HG02642 (cell line): Measurements from ENCODE around the gene TGM2.

ENCODE experiments used
- ATAC-seq: cut with Tn5 transposase; IDR thresholded peaks from one replicate; pipeline ENCODE4 v1.9.1; 2021; ENCODE audit warnings: mild to moderate bottlenecking; ENCODE audit not compliant: unreplicated experiment, poor library complexity

Gene TGM2

DNA sequence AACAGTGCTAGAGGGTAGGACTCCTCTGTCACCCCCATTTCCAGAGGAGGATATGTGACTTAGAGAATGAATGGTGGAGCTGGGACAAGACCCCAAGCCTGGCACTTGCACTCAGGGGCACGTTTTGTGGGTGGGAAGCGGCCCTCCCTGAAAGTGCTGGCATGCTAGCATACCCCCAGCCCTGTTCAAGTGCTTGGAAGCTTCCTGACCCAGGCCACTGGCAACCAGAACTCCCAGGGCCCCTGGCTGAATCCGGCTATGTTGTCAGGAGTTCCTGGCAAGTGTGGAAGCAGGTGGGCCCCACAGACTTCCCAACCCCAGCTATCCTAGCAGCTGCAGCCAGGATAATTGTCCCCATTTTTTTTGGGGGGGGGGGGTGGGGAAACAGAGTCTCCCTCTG is 35.6 kb upstream of the TGM2 start:
- no peak for ATAC-seq

DNA sequence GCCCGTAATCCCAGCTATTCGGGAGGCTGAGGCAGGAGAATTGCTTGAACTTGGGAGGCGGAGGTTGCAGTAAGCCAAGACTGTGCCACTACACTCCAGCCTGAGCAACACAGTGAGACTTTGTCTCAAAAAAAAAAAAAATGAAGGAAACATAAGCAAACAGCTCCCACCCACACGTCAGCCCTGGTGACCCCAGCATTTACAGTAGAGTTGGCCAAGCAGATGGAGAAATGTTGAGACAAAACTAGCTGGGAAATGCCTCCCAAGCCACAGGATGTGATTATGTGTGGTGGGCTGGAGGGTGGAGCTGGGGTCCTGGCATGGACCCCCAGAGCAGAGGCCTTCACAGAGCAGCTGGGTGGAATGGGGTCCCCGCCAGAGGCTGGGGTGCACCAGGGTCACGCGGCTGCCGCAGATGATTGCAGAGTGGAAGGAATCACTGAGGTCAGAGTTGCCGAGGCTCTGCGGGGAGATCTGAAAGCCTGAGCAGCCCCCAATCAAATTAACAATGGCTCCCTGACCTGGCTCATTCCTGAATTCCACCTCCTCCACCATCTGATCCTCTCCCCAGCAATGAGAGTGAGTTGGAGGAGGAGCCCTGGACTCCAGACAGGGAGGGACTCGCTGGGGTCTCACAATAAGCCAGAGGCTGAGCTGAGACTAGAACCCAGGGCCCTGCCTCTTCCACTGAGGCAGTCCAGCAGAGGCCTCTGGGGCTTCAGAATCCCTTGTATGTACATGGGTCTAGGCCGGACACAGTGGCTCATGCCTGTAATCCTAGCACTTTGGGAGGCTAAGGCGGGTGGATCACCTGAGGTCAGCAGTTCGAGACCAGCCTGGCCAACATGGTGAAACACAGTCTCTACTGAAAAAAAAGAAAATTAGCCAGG is 34.7 kb upstream of the TGM2 start:
- no peak for ATAC-seq

DNA sequence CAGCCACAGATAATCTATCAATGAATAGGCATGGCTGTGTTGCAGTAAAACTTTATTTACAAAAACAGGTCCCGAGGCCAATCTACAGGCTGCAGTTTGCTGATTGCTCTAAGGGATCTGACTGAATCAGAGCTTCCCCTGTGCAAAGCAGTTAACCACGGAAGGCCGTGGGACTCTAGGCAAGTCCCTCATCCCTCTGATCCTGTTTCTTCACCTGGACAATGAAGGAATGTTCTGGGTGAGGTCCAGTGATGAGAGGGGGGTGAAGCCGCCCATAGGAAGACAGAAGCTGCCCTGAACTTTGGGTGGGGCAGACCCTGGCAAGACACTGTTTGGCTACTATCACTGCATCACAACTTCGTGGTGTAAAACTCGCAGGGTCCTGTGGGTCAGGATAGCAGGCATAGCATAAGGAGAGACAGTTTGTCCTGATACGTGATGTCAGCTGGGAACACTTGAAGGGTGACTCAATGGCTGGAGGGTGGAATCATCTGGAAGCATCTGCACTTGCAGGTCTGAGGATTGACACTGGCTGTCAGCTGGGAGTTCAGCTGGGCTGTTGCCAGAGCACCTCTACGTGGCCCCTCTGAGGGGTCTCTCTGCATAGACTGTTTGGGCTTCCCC is 33.3 kb upstream of the TGM2 start:
- ATAC-seq: no peak

DNA sequence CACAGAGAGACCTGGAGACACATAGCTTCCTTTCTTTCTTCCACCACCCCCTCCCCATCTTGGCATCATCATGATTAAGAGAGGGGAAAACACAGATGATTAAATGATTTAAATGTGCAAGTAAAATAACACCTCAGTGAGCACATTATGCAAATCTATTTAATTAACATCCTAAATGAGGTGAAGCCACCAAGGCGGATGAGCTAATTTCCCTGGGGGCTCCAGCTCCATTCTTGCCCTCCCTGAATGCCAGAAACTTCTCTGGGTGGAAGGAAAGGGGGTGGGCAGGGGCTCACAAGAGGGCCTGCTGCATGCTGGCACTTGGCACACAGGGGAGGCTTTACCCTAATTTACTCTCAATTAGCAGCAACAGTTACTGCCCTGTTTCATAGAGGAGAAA is 32.5 kb upstream of the TGM2 start:
- ATAC-seq: no peak

DNA sequence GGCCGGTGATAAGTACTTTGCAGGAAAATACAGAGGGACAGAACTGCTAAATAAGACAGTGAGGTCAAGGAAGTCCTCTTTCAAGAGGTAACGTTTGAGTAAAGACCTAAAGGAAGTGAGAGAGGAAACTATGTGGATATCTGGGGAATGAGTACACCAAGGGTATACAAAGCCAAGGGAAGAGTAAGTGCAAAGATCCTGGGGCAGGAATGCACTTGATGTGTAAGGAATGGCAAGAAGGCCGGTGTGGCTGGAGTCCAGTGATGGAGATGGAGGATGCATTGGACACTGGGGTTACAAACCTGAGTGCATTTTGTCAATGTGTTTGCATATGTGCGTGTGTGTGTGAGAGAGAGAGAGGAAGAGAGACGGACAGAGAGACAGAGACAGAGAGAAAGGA is 32.1 kb upstream of the TGM2 start:
- no peak for ATAC-seq

DNA sequence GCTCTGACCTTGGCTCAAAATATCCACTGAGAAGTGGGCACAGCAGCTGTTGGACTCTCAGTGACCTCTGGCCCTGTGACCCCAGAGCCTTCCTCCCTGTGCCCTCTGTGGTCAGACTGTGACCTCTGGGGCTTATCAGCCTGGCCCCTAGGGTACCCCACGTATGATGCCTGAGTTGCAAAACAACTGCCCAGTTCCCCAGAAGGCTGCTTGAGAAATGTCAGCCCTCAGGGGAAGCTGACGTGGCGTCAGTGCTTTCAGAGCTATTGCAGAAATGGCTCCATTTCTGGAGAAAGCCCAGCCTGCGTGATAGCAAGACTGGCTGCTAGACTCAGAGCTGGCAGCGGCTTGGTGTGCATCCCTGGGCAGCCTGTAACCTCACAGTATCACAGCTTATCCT is 31.5 kb upstream of the TGM2 start:
- ATAC-seq: no peak

DNA sequence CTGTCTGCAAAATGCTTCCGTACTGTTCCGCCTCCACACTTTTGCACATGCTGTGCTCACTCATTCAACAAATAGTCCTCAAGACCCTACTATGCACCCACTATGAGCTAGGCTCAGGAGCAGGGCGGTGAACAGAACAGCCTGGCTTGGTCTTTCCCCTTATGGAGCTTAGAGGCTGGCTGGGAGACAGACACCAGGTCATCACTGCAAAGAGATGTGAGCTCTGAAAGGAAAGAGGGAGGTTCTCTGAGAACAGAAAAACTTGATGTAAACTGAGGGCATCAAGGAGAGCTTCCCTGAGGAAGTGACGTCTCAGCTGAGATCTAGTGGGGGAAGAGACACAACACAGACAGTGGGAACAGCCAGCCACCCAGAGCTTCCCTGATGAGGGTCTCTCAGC is 31.0 kb upstream of the TGM2 start:
- ATAC-seq: no peak

DNA sequence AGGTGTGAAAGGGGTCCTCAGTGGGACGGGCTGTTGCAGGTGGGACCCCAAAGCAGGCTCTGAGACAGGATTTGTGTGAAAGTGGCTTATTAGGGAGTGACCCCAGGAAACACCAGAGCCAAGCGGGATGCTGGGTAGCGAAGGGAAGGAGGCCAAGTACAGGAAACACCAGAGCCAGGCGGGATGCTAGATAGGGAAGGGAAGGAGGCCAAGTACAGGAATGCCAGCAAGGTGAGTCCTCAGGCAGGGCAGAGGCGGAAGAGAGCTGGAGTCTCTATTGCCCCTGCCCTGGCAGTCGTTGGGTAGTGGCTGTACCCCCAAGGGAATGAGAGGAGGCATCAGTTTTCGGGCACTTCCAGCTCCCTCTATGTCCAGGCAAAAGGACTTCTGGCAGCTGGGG is 30.5 kb upstream of the TGM2 start:
- no peak for ATAC-seq

DNA sequence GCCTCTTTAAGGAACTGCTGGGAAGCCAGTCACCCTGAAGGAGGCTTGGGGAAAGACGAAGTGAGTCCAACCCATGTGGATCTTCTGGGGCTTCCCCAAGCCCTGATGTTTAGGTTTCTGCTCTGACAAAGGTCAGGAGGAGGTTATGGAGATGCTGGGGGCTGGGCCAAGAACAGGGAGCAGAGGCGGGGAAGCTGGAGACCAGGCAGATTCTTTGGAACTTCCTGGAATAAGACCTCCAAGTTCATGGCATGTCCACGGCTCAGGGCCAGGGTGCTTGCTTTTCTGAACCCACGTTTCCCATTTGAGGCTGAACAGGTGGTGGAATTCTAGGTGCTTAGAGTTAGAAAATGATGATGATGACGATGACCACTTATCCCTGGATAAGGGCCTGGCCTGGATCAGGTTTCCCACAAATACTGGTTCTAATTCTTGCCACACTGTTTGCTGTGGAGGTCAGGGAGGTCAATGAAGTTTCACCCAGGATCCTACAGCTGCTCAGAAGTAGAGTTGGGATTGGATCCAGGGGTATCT is 30.0 kb upstream of the TGM2 start:
- ATAC-seq: no peak

DNA sequence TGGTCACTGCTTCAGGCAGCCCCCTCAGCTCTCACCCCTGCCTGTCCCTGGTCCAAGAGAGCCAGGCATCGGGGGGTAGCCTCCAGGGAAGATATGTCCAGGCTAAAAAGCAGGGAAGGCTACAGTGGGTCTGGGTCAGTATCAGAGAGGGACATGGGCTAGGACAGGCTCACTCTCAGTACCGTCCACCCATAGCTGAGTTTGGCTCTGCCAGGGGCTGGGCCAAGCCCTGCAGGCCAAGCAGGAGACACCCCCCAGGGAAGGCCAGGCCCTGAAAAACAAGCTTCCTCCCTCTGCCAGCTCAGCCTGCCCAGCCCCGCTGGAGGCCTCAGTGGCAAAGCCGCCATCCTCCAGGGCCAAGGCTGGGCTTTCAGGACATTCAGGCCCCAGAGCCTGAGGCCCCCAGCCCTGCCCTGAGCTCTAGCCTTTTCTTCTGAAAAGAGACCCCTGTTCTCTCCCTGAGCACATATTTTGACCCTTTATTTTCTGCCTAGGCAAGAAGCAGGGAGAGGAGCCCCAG is 28.6 kb upstream of the TGM2 start:
- no peak for ATAC-seq

DNA sequence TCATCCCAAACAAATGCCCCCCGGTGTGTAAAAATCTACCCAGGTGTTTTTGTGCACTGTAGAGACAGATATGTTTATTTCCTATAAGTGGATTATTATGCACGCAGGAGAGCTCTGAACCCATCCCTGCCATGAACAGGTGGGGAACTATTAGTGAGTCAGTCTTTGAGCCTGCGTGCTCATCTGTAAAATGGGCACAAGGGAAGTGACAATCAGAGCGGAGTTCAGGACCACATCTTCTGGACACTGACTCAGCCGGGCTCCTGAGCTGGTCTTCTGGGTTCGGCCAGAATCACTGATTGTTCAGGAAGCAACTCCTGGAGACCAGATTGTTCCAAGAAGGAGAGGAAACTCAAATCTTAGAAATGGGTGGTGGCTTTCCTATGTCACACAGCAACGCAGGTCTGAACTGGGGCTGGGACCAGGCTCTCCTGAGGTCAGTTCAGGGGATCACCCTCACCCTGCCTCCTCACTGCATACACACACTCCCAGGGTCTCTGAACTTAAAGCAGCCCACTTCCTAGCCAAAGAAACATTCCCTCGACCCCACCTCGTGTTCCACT is 27.3 kb upstream of the TGM2 start:
- no peak for ATAC-seq

DNA sequence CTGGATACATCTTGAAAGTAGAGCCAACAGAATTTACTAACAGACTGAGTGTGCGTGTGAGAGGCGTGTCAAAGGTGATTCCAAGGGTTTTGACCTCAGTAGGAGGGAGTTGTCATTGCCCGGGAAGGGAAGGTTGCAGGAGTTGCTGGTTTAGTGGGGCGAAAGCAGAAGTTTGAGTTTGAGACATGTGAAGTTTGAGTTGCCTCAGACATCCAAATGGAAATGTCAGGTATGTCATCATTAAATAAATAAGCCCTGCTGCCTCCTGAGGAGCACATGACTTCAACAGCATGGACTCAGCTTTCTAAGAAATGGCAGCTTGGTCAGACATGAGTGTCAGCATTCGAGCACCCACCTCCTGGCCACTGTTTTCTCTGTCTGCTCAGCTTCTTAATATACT is 26.6 kb upstream of the TGM2 start:
- ATAC-seq: no peak

DNA sequence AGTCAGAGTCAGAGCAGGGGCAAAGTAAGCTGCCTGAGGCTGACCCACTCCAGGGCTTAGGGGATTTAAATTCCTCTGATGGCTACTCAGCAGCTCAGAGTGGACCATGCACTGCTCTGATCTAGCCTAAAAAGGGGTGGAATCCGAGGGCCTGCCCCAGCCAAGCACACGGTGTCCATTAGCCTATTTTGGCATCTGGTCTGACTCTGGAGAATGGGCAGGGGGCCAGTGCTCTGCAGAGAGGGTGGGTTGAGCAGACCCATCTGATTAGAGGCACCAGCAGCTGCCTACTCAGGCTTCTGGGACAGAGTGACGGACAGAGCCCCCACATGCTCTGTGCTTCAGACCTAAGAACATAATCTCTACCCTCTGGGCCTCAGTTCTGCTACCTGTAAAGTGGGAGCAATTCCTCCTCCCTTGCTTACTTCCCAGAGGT is 25.9 kb upstream of the TGM2 start:
- no peak for ATAC-seq

DNA sequence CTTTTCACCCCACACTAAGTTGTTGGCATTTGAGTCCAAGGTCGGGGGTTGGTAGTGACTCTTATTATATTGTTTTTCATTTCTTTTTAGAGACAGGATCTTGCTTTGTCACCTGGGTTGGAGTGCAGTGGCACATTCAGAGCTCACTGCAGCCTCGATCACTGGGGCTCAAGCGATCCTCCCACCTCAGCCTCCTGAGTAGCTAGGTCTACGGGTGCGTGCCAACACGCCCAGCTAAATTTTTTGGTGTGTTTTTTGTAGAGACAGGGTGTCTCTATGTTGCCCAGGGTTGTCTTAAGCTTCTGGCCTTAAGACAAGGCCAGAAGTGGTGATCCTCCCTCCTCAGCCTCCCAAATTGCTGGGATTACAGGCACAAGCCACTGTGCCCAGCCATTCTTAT is 25.1 kb upstream of the TGM2 start:
- no peak for ATAC-seq

DNA sequence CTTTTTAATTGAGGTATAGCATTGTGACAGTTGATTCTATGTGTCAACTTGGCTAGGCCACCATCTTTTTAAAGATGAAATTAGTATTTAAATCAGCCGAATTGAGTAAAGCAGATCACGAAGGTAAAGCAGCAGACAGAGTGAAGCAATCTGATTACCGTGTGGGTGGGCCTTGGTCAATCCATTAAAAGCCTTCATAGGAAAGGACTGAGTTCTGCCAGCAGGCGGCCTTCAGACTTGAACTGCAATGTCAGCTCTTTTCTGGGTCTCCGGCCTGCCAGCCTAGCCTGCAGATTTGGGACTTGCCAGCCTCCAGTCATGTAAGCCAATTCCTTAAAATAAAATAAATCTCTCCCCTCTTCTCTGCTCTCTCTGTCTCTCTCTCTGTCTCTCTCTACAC is 22.4 kb upstream of the TGM2 start:
- no peak for ATAC-seq

DNA sequence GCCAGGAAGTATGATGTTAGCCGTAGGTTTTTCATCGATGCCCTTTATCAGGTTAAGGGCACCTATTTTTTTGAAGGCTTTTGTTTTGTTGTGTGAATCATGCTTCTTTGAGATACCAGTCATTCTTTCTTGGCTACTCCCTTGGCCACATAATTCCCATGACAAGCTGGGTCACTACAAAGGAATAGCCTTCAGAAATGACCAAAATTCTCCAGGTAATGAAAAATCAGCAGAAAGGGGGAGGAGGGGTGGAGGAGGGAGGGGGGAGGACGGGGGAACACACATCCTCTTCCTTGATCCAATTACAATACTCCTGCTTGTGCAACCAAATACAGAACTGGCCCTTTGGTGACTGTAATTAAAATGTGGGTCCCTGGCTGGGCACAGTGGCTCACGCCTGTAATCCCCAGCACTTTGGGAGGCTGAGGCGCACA is 21.7 kb upstream of the TGM2 start:
- ATAC-seq: no peak

DNA sequence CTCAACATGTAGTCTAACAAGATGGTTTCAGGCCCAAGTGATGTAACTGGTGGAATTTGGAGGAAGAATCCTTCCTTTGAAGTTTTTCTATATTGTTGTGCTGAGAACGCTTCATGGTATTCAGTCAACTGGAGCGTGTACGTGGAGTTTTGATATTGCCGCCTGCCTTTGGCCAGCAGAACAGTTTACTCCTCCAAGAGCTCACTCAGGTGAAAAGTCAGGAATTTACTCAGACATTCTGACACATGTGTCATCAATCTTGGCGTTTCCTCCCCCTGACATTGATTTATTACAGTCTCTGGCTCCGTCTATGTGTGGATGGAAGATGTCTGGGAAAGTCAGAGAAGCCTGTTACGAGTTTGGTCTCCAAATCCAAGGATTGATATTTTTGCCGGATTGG is 19.0 kb upstream of the TGM2 start:
- ATAC-seq: no peak

DNA sequence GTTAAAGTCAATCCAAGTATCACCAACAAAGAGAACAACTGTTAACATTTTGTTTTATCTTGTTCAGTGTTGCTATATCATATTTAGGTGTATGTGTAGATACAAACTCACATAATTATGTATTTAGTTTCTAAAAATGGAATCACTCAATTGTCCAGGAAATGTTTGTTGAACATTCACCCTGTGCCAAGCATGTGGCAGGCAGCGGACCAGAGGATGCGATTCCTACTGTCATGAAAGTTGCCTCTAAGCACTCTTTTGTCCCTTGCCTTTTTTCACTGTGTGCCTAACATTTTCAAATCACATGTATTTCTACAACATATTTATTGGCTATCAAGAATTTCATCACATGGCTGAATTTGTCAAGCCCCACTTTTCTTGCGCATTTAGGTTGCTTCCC is 16.9 kb upstream of the TGM2 start:
- ATAC-seq: no peak

DNA sequence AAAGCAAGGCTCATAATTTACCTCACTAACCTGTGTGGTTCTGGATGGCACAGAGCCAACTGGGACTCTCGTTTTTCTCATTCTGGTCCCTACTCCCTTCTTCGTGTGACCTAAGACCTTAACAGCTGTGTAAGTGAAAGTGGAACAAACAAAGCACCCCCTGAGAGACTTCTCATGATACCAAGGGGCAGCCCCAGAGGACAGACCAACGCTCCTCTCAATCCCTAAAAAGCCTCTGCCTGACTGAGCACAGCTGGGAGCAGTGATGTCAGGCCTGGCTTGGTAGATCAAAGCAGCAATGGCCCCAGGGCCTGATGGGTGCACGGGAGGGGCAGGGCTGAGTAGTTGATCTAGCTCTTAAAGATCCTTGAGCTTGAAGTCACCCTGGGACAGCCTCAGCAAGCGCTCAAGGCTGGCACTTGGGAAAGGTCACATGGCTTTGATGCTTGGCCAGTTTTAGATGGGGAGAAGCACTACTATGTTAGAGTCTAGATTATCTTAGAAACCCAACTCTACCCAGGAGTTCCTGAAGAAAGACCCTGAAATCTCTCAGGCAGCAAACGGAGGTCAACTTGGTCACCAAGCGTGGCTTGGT is 16.2 kb upstream of the TGM2 start:
- ATAC-seq: peak; percentile 86

DNA sequence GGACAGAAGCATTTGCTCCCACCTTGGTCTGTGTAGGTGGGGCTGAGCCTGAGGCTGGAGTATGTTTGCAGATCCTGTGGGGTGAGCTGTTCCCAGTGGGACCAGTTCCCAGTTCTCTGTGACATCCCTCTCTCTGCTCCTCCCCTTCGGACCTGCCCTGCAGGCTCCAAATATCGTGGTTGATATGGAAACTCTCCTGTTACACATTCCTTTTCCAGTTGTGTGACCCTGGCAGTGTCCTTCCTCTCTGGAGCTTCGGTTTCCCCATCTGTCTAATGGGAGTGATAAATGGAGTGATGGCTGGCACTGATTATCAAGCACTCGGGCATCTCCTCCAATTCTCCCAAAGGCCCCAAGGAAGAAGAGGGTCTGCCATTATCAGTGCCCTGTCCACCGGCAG is 15.7 kb upstream of the TGM2 start:
- no peak for ATAC-seq

DNA sequence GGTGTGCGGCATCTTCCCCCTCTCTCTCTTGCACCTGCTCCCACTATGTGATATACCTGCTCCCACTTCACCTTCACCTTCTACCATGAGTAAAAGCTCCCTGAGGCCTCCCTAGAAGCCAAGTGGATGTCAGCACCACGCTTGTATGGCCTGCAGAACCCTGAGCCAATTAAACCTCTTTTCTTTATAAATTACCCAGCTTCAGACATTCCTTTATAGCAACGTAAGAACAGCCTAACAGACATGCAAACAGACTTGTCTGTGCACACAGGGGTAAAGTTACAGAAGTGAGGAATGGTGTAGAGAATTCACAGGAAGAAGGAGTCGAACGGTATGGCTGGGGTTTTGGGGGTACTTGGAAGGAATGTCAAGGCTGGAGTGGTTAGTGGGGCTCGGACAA is 14.8 kb upstream of the TGM2 start:
- ATAC-seq: no peak
